SH-SY5Y (cell line): ENCODE results near the gene LONP1.

Experiments used
- GATA2 ChIP-seq: IDR thresholded peaks from 2 replicates; pipeline ENCODE4 v1.6.1; 2011; ENCODE audit warnings: mild to moderate bottlenecking, low read depth, low read length
- GATA3 ChIP-seq: IDR thresholded peaks from 2 replicates; pipeline ENCODE4 v1.6.1; 2011; ENCODE audit warnings: low read depth, mild to moderate bottlenecking, low read length, moderate library complexity

The LONP1 gene

DNA sequence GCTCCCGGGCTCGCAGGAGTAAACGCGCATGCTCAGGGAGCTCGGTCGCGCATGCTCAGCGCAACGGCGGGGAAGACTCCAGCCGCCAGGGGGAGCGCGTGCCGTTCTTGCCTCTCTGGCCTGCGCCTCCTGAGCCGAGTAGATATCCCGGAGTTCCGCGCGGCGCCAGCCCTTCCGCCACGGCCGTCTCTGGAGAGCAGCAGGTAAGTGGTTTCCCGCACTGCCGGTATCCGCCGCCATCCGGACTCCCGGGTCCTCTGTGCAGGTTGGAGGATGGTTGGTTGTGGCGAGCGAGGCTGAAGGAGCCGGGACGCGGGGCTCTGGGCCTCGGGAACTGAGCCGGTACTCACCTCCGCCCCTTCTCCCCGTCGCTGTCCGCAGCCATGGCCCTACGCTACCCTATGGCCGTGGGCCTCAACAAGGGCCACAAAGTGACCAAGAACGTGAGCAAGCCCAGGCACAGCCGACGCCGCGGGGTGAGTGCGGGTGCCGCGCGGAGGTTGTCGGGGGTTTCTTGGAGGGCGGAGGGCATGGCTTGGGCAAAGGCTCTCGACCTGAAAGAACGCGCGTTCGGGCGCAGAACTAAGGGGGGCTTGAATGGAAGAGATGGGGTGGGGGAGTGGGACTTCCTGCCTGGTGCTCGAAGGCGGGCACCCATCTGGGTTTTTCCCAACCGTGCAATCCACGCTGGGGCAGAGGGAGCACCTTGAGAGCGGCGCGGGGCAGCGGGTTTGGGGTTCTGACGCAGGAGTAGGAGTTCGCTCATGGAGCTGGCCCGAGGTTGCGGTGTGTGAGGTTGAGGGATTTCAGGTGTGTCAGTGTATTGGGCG, 29.6 kb downstream of the LONP1 start, which contains the start of gene RPL36:
TSS of gene RPL36 (plus strand) at position 171 of the 830 bp plus-strand sequence. CDS start at position 384, 213 bp downstream.
- TF ChIP-seq GATA2 (no peak), GATA3 (no peak)

DNA sequence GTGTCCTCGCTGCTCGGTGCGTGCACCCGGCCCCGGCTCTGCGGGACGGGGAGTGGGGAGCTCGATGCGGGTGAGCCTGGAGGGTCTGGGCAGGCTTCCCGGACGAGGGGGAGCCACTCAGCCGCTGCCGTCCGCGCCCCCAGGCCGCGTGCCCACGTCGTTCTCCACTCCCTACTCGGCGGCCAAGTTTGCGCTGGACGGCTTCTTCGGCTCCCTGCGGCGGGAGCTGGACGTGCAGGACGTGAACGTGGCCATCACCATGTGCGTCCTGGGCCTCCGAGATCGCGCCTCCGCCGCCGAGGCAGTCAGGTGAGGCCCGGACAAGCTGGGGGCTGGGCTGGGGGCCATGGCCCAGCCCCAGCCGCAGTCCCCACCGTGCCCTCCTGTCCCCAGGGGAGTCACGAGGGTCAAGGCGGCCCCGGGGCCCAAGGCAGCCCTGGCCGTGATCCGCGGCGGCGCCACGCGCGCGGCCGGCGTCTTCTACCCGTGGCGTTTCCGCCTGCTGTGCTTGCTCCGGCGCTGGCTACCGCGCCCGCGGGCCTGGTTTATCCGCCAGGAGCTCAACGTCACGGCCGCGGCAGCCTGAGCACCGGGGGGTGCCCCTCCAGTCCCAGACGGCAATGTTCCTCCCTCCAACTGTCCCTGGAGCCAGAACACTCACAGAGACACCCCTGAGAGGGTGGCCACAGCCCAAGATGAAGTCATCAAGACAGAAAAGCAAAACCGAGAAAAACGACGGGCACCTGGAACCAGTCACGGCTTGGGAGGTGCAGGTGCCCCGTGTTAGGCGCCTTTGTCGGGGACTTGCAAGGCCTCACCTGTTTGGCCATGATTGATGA, 32.4 kb downstream of the LONP1 start:
- TF ChIP-seq GATA2 = no peak

DNA sequence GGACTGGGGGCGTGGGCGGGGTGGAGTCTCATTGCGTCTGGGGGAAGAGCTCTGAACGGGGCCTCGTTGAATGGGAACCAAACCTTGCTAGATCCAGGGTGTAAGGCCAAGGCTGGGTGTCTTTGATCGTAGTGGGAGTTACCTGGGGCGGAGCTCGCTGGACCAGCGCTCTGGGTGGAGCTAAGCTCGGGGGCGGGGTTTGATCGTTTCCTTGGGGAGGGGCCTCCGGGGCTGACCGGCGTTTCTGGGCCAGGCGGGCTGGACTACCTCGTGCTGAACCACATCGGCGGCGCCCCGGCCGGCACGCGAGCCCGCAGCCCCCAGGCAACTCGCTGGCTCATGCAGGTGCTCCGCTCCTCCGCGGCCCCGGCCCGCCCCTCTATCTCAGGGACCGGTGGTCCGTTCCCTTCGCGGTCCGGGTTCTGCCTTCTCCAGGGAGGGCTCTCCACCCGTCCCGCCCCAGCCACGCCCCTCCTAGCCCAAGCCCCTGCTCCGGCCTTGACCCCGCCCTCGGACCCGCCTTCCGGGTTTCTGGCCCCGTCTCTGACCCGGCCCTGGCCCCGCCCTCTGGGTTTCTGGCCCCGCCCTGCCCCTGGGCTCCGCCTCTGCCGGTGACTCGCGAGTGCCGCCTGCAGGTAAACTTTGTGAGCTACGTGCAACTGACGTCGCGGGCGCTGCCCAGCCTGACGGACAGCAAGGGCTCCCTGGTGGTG, 33.1 kb downstream of the LONP1 start:
- TF ChIP-seq GATA3 (no peak), GATA2 (no peak)

- TF ChIP-seq GATA2 = no peak
- no peak for TF ChIP-seq GATA3
Observed at GRCh38 chr19:5686326-5686646, 33.7 kb downstream of the LONP1 start.

DNA sequence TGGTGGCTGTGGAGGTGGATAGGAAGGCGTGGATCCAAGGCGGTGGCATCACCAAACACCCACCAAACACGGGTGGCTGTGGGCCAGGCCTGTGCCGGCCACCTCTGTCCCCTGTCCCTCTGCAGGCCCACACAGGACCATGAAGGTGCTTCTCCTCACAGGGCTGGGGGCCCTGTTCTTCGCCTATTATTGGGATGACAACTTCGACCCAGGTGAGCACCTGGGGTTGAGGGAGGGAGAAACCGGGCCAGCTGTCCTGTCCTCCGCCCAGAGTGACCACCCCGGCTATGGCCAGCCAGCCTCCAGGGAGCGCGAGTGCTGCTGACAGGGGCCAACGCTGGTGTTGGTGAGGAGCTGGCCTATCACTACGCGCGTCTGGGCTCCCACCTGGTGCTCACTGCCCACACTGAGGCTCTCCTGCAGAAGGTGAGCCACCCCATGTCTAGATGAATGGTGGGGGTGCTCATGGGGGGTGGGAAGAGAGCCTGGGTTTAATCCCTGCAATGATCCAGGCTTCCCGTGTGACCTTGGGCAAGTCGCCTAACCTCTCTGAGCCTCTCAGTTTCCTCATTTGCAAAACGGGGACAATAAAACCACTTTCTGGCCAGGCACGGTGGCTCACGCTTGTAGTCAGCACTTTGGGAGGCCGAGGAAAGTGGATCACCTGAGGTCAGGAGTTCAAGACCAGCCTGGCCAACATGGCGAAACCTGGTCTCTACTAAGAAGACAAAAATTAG, 35.1 kb downstream of the LONP1 start:
- TF ChIP-seq GATA2 (no peak), GATA3 (no peak)

GRCh38 chr19:5683177-5683886, 36.6 kb downstream of the LONP1 start:
- TF ChIP-seq GATA3 (no peak), GATA2 (no peak)

- TF ChIP-seq GATA2 = 0 out of 2 replicates have a peak, but pooled peaks have one; percentile 34
- no peak for TF ChIP-seq GATA3
Observed at GRCh38 chr19:5682107-5682482, 37.9 kb downstream of the LONP1 start.

DNA sequence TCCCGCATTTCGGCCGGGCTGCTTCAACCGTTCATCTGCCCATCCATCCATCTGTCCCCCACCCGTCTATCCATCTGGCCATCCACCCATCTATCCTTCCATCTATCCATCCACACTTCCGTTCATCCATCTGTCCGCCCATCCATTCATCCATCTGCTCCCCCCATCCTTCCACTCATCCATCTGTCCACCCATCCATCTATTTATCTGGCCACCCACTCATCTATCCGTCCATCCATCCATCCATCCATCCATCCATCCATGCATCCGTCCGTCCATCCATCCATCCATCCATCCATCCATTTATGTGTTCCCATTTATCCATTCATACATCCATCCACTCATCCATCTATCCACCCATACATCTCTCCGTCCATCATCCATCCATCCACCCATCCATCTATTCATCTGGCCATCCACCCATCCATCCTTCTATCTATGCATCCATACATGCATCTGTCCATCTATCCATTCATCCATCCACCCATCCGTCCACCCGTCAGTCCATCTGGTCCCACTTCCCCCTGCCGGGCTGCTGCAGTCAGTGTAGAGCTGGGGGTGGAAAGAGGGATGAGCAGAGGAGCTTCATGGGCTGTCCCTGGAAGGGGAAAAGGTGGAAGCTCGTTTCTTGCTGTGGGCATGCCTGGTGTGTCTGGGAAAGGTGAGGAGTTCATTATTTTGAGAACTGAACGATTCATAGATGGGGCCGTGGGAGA, 38.4 kb downstream of the LONP1 start:
- no peak for TF ChIP-seq GATA3
- no peak for TF ChIP-seq GATA2

- TF ChIP-seq GATA3 = no peak
- peak; percentile 32; the same call in 1 of the 2 replicates for TF ChIP-seq GATA2
Observed at GRCh38 chr19:5680437-5681368, 39.2 kb downstream of the LONP1 start, which contains the start of the genes HSD11B1L and MICOS13. Gene HSD11B1L, plus strand, starts transcription at chr19:5681027. Its CDS starts 3,806 bp downstream, at chr19:5684833. Gene MICOS13, minus strand, starts transcription at chr19:5680516. Its CDS starts 30 bp downstream, at chr19:5680486.

DNA sequence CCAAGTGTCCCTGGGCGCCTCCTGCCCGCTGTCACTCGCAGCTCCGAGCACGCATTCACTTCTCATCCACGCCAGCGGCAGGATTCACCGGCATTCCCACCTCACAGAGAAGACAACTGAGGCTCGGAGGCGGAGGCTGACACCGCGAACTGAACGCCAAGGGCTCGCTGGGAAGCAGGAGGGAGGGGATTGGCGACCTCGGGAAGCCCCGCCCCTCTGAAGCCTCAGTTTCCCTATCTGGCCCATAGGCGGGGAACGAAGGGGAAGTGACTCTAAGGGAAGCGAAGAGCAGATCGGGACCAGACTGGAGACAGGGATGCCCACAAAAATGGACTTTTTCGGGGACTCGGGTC, 39.9 kb downstream of the LONP1 start:
- no peak for TF ChIP-seq GATA2
- TF ChIP-seq GATA3 = no peak

- TF ChIP-seq GATA2 = no peak
- TF ChIP-seq GATA3 = no peak
Observed at GRCh38 chr19:5679289-5680083, 40.5 kb downstream of the LONP1 start.
